GM19239 (cell line): ENCODE measurements around the gene PEA15.

Source experiments
- DNase-seq: peaks from one replicate; pipeline ENCODE4 v3.0.0; 2011; ENCODE audit warnings: low spot score; ENCODE audit not compliant: insufficient read length
- FAIRE-seq: peaks from 2 replicates; lab custom pipeline; 2011; peaks lifted over from hg19 to GRCh38; lab: Jason Lieb, UNC

The PEA15 gene, protein sequence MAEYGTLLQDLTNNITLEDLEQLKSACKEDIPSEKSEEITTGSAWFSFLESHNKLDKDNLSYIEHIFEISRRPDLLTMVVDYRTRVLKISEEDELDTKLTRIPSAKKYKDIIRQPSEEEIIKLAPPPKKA

DNA sequence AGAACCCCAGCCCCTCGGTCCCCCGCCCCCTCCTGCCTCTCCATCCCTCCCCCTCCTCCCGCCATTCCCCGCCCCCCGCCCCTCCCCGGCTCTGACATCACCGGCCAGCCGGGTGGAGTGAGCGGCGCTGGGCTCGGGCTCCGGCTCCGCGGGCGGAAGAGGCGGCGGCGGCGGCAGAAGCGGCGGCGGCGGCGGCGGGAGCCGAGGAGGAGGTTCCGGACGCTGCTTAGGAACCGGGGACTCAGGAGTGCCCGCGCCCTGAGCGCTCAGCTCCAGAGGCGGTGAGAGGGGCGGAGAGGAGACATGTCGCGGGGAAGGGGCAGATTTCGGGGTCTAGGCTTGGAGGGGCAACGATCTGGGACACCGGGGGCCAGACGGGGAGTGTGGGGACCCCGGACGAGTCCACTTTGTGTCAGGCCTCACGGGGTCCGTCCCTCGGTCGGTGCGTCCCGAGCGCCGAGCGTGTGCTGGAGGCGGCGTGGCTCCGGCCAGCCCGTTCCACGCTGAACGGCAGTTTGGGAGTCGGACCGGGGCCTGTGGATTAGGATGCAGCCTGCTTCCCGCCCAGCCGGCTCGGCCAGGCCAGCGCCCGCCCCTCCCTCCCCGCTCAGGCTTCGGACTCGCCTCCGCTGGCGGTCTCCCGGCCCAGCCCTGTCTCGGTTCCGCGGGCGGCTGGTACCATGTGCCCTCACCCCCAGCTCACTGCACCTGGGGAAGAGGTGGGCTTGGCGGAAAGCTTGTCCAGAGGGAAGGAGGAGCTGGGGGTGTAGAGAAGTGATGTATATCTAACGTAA lies at the start of gene PEA15:
PEA15 (plus strand) TSS at position 143 of the 794 bp plus-strand sequence. CDS start 6,161 bp downstream, outside the sequence.
- peak; percentile 79 for DNase-seq
- FAIRE-seq = no peak

DNA sequence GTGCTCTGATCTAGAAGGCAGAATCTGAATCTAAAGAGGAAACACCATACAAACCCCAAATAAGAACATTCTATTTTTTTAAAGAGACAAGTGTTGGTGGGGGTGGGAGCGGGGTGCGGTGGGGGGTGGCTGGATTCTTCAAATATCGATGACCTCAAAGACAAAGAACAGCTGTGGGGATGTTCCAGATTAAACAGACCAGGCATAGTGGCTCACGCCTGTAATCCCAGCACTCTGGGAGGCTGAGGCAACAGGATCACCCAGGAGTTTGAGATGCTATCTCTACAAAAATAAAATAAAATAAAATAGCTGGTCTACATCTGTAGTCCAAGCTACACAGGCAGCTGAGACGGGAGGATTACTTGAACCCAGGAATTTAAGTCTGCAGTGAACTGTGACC lies 48.8 kb upstream of the PEA15 start:
- no peak for DNase-seq
- no peak for FAIRE-seq

DNA sequence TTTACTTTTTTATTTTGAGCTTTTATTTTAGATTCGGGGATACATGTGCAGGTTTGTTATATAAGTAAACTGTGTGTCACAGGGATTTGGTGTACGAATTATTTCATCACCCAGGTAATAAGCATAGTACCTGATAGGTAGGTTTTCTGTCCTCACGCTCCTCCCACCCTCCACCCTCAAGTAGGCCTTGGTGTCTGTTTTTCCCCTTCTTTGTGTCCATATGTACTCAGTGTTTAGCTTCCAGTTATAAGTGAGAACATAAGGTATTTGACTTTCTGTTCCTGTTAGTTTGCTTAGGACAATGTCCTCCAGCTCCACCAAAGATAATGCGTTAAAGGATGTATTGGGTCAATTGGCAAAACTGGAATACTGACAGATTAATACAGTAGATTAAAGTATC lies 48.0 kb upstream of the PEA15 start:
- FAIRE-seq = no peak
- no peak for DNase-seq

DNA sequence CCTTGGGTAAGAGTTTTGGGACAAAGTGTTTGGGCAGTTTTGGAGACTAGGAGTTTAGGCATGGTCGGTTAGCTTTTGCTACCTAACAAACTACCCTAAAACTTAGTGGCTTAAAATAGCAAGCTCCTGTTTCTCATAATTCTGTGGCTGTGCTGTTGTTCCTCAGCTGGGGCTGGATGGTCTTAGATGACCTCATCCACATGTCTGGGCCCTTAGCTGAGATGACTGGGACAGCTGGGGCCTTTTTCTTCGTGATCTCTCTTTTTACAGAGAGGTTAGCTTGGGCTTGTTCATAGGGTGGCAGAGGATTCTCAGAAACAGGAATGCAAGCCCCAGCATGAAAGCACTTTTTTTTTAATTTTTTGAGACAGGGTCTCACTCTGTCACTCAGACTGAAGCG lies 47.2 kb upstream of the PEA15 start:
- DNase-seq (no peak), FAIRE-seq (no peak)

DNA sequence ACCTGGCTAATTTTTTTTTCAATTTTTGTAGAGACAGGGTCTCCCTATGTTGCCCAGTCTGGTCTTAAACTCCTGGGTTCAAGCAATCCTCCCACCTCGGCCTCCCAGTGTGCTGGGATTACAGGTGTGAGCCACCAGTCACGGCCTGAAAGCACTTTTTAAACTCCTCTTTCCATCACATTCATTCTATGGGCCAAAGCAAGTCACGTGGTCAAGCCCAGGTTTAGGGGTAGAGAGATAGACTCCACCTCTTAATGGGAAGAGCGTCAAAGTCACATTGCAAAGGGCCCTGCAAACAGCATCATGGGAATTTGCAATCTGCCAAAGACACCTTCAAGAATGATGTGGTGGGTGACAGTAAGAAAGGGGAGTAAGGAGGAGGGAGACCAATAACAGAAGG lies 46.6 kb upstream of the PEA15 start:
- DNase-seq (no peak), FAIRE-seq (no peak)

DNA sequence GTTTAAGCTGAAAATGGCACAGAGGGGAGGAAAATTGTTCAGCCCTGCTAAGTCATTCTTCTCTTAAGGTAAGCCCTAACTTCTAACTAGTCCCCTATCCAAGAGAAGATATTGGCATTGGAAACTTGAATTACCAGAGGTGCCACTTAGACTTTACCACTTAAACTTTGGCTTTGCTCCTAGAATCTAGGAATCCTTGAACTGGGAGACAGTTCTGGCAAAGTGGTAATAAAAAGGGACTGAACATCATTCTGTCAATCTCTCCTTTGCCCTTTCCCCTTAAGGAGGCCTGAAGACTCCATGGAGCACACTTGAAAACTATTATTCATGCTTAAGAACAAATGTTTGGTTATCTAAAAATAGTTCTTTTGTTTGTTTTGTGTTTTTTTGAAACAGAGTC lies 45.3 kb upstream of the PEA15 start:
- DNase-seq (no peak), FAIRE-seq (no peak)

DNA sequence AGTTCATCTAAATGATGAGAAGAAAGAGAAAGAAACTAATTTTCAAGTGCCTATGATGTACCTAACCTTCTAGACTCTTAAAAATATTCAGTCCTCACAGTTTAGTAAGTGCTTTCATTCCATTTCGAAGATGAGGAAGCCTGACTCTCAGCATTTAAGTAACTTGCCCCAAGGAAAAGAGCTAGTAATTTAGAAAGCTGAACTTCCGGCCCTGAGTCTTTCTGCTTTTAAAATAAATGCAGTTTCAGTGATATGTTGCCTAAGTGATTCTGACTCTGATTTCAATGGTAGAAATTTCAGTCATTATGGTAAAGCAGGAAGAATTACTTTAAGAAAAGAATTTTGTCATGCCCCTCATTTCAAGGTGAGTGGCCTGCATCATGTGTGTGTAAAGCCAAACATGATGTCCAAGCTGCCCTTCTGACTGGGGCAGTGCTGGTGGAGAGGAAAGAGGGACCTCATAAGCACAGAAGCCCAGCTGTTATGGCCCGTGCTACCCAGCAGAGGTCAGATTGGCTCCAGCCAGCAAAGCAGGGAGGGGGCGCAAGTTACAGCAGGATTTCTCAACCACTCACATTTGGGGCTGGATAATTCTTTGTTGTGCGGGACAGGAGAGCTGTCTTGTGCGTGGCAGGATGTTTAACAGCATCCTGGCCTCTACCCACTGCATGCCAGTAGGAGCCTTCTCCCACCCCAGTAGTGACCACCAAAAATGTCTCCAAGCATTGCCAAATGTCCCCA lies 43.0 kb upstream of the PEA15 start:
- peak; percentile 47 for FAIRE-seq

DNA sequence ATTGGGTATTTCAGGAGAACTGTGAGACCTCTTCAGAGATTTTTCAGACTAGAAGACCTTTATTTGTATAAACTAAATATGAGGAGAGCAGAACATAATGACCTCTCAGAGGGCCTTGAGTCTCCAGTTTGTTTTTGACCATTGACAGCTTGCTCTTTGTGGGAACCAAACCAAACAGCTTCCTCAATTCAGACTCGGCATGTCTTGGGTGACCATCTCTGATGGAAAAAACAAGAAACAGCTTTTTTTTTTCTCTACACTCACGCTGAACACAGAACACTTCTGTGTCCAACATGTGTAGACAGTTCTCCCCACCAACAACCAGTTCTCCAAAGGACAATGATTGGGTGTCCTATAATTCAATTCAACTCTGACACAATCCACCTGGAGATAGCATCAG lies 42.3 kb upstream of the PEA15 start:
- DNase-seq = no peak
- FAIRE-seq = peak; percentile 31

More for the DNA sequence above, 43.0 kb upstream of the PEA15 start:
- DNase-seq = no peak

DNA sequence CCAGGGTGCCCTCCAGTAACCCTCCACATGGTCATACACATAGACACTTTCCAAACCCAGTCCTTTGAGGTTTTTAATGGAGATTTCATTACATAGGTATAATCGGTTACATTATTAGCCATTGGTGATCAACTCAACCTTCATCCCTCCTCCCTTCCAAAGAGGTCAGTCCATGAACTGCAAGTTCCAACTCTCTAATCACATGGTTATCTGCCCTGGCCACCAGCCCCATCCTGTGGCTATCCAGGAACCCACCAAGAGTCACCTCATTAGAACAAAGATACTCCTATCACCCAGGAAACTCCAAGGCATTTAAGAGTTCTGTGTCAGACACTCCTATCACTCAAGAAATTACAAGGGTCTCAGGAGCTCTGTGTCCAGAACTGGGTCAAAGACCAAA lies 41.6 kb upstream of the PEA15 start:
- DNase-seq = no peak
- no peak for FAIRE-seq

DNA sequence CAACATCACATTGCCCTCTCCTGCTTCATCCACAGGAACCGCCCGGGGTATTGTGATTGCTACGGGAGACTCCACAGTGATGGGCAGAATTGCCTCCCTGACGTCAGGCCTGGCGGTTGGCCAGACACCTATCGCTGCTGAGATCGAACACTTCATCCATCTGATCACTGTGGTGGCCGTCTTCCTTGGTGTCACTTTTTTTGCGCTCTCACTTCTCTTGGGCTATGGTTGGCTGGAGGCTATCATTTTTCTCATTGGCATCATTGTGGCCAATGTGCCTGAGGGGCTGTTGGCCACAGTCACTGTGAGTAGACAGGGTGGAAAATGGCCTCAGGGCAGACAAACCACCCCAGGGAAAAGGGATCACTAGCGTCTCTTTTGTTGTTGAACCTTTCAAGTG lies 41.1 kb upstream of the PEA15 start:
- DNase-seq (no peak), FAIRE-seq (no peak)

DNA sequence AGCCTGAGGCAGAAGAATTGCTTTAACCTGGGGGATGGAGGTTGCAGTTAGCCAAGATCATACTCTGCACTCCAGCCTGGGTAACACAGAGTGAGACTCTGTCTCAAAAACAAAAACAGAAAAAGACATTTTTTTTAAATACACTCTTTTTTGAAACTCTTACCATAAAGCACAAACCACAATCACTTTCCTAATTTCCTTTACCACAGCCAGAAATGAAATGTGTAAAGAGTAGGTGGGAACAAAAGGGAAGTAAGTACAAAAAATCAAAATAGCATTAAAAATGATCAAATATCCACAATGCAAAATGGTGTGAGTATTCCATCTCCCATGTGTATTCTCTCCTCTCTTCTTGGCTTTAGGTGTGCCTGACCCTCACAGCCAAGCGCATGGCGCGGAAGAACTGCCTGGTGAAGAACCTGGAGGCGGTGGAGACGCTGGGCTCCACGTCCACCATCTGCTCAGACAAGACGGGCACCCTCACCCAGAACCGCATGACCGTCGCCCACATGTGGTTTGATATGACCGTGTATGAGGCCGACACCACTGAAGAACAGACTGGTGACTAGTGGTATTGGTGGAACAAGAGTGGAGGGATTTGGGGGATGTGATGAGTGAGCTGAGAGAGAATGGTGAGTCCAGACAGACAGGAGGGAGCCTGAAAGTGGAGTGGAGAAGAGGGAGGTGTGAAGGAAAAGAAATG lies 38.9 kb upstream of the PEA15 start:
- FAIRE-seq = no peak
- DNase-seq = no peak

DNA sequence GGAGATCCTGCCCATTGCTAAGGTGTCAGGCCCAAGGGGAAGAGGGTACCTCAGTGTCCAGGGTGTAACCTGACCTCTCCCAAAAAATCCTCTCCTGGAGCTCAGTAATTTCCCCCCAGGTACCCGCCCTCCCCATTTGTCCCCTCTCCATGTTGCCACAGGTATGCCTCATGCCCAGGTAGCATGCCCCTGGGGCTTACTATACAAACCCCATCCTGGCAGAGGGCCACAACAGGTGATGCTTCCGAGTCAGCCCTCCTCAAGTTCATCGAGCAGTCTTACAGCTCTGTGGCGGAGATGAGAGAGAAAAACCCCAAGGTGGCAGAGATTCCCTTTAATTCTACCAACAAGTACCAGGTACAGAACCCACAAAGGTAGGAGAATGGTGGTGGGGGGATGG lies 38.1 kb upstream of the PEA15 start:
- FAIRE-seq (no peak), DNase-seq (no peak)

DNA sequence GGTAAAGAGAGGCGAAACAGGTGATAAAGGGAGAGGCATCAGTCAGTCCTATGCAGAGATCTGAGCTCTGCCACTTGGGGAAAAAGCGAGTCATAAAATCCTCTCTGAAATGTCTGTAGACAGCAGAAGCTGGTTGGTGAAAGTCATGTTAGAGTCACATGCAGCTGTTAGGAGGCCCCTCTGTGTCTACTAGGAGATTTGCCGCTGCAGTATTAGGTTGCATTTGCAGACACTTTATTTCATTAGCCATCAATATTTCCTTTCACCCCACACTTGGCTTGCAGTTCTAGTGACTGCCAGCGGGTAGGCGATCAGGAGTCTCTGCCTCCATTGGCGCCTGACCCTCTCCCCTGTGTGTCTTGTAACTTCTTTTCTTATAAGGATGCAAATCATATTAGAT lies 37.6 kb upstream of the PEA15 start:
- FAIRE-seq (no peak), DNase-seq (no peak)

DNA sequence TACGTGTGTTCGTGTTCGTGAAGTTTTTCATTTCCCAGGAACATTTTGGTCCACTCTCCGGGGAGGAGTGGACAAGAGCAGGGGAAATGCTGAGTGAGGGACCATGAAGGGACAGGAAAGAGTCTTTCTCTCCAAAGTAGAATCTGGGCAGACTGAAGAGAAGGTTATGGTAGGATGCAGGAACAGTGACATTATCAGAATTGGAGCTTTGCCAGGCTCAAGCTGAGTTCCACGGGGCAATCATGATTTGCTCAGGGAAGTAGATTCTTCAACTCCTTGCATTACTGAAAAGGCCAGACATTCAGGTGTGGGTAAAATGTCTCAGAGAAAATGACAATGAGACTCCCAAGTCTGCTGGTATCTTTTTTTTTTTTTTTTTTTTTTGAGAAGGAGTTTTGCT lies 37.2 kb upstream of the PEA15 start:
- DNase-seq = no peak
- no peak for FAIRE-seq

DNA sequence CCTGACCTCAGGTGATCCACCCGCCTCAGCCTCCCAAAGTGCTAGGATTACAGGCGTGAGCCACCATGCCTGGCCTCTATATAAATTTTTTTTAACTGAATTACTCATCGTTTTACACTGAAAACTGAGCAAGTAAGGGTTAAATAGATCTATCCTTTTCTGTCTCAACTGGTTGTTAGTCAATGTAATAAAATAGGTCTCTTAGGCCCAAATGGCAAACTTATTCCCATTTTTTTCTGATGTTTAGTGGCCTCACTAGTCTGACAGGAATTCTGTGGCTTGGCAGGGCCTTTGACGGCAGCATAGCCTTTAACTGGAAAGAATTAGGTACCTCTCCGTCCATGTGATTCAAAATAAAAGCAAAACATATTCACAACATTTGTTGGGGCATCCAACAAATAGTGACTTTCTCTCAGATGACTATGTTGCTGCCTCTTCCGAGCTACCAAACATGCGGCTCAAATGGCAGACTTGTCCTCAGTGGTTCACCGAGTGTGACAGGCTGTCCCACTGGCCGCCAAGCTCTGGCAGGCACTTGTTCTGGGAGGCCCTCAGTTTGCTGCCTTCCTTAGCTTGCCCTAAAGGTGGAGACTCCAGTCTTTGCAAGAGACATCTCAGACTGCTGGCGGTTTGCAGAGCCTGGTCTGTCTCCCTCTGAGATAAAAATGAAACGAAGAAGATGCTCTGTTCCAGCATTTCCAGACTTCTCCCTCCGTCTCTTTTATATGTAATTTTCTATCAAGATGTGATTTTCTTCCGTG lies 36.4 kb upstream of the PEA15 start:
- no peak for FAIRE-seq
- DNase-seq = no peak

DNA sequence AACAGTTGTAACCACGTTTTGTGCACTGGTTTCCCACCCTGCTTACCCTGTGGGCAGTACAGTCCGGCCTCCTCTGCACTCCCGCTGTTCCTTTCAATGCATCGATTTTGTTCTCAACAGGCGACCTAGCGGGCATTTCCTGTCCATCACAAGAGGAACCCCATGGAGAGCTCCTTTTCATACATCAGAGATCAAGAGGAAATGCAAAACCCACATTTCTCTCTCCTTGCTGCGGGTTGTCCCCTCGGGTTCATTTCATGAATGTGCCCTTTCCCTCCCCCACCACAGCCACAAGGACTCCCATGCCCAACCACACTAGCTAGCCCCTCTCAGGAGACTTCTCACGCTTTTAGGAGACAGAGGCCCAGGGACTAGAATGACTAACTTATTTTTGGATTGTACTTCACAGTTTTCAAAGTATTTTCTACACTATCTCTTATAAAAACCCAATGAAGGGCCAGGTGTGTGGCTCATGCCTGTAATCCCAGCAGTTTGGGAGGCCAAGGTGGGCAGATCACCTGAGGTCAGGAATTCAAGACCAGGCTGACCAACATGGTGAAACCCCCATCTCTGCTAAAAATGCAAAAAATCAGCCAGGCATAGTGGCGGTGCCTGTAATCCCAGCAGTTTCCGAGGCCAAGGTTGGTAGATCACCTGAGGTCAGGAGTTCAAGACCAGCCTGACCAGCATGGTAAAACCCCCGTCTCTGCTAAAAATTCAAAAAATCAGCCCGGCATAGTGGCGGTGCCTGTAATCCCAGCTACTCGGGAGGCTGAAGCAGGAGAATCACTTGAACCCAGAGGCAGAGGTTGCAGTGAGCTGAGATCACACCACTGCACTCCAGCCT lies 35.4 kb upstream of the PEA15 start:
- FAIRE-seq (peak; percentile 72), DNase-seq (peak; percentile 31)

DNA sequence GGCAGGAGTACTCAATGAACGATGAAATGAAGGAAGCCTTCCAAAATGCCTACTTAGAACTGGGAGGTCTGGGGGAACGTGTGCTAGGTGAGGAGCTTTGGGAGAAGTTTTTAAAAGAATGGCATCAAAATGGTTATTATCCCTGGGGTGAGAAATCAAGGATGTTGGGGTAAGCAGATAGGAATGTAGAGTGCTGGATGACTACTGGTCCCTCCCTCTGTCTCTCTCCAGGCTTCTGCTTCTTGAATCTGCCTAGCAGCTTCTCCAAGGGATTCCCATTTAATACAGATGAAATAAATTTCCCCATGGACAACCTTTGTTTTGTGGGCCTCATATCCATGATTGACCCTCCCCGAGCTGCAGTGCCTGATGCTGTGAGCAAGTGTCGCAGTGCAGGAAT lies 33.8 kb upstream of the PEA15 start:
- FAIRE-seq (no peak), DNase-seq (no peak)

DNA sequence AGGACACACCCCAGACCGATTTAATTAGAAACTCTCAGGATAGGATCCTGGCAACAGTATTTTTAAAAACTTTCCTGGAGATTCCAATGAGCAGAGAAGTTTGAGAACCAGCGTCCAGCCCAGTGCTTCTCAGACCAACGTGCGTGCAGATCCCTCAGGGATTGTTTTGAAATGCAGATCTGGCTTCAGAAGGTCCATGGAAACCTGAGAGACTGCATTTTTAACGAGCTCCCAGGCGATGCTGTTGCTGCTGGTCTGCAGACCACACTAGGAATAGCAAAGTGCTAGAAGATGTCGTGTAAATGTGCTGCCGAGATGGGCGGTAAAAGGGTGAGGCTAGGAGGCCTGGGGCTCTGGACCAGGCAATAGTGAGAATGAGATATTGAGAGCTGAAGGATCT lies 33.2 kb upstream of the PEA15 start:
- DNase-seq (no peak), FAIRE-seq (no peak)

DNA sequence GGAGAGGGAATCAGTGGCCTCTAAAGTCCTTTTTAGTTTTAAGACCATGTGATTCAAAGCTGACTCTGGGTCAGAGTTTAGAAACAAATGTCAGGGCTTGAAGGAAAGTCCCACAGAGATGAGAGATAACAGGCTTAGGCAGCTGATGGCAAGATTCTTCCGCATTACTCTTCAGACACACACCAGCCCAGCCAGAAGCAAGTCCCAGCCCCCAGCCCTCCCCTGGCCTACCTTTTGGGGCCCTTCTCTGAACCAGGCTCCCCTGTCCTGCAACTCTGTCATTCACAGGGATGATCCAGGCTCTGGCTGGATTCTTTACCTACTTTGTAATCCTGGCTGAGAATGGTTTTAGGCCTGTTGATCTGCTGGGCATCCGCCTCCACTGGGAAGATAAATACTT lies 28.0 kb upstream of the PEA15 start:
- FAIRE-seq = no peak

More for the DNA sequence above, 28.0 kb upstream of the PEA15 start:
- no peak for DNase-seq
